ENCODE data around the gene ARHGAP15.

The ARHGAP15 gene

DNA sequence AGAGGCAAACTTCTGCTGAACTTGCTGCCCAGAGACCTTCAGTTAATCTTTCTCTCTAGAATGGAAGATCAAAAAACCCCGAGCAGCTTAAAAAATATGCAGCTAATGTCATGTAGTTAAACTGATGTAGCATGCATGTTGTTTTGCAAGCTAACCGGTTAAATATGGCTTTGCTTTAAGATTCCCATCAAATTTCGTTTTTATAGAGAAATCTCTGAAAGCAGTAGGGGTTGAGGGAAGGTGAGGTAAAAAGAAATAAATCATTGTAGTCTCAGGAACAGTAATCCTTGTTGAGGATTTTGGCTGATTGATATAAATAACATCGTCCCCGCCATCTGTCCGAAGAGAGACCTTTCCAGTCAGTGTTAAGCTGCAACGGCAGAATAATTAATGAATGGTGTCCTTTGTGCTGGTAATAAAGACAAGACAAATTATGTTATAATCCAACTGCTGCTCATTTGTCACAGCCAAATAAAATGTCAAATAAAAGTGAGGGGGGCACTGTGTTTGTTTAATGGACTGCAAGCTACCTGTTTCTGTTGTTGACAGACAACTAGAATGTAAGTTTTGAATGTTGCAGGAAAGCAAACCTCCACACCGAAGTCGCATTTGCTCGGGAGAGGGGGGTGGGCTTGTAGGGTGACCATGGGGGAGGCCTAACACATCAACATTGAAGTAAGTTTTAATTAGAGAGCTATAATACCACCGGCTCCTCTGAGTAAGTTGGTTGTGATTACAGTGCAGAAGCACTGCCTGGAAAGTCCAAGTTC, 555.5 kb downstream of the ARHGAP15 start:
- Histone ChIP-seq H3K27me3 (replicated peaks; ENCODE audit: insufficient read depth, low read length) (no peaks in the 10 kb centered on the region), H2AFZ (ENCODE audit: low read length) (no peak overlapping the region), H3K9me2 (replicated peaks; ENCODE audit: insufficient read depth, low read length) (no peaks in the 10 kb centered on the region)

DNA sequence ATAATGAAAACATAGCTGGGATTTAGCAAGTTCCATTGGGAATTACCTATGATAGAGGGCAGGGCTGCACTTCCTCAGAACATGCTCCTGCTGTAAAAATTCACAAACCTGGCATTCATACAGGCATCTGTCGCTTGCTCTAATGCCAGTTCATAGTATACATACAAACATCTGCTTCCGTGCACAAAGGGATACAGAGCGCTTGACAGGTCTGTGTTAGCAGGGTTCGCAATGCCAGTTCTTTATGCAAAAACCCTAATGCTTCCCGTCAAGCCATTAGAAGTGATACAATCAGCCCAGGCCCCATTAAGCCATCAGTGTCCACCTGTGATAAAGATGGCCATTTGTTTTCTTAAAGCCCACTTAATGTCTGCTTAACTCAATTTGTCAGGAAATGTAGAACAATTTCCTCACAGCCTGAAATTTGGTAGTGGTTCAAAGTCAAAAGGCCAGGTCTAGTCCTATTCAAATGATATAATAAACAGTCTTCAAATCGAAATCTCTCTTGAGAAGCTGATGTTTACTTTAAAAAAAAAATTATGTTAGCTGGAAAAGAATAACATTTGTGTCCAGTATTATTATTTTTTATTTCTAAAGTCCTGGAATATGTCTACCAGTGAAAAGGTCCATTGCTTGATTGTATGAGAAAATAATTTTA, 556.3 kb downstream of the ARHGAP15 start:
- Histone ChIP-seq H3K9ac (ENCODE audit: low read length) (no peak overlapping the region), H3K4me1 (ENCODE audit: low read length) (no peaks in the 10 kb centered on the region), H3K27ac (ENCODE audit: low read length) (no peak overlapping the region), H3F3A (ENCODE audit: insufficient read depth, low read length) (no peaks in the 10 kb centered on the region), H2AFZ (ENCODE audit: low read length) (no peak overlapping the region), H3K9me2 (replicated peaks; ENCODE audit: insufficient read depth, low read length) (no peaks in the 10 kb centered on the region), H4K20me1 (ENCODE audit: insufficient read depth, low read length) (no peaks in the 10 kb centered on the region), H3K4me3 (ENCODE audit: low read length) (no peak overlapping the region), H3K79me2 (ENCODE audit: low read length) (no peaks in the 10 kb centered on the region), H3K4me2 (ENCODE audit: low read depth, low read length) (no peak overlapping the region), H3K27me3 (replicated peaks; ENCODE audit: insufficient read depth, low read length) (no peaks in the 10 kb centered on the region), H3K36me3 (replicated peaks; ENCODE audit: insufficient read depth, low read length) (no peaks in the 10 kb centered on the region), H3K9me3 (replicated peaks; ENCODE audit: insufficient read depth, low read length) (no peaks in the 10 kb centered on the region)
- TF ChIP-seq, protein P1, sequence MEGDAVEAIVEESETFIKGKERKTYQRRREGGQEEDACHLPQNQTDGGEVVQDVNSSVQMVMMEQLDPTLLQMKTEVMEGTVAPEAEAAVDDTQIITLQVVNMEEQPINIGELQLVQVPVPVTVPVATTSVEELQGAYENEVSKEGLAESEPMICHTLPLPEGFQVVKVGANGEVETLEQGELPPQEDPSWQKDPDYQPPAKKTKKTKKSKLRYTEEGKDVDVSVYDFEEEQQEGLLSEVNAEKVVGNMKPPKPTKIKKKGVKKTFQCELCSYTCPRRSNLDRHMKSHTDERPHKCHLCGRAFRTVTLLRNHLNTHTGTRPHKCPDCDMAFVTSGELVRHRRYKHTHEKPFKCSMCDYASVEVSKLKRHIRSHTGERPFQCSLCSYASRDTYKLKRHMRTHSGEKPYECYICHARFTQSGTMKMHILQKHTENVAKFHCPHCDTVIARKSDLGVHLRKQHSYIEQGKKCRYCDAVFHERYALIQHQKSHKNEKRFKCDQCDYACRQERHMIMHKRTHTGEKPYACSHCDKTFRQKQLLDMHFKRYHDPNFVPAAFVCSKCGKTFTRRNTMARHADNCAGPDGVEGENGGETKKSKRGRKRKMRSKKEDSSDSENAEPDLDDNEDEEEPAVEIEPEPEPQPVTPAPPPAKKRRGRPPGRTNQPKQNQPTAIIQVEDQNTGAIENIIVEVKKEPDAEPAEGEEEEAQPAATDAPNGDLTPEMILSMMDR (IDR thresholded peaks at IDR 0.05; ENCODE audit: low read length): no peak
- TF ChIP-seq EZH2 (optimal IDR thresholded peaks at IDR 0.05; ENCODE audit: low read depth, low read length) (no peak), EZH2phosphoT487 (IDR thresholded peaks at IDR 0.05; ENCODE audit: low read length) (no peak)
- DNase-seq: no peak

More for the DNA sequence above, 555.5 kb downstream of the ARHGAP15 start:
- H3K4me3 ChIP-seq (ENCODE audit: low read length): no peak overlapping the region
- no peak for TF ChIP-seq EZH2 (optimal IDR thresholded peaks at IDR 0.05; ENCODE audit: low read depth, low read length)
- TF ChIP-seq, protein P1 (IDR thresholded peaks at IDR 0.05; ENCODE audit: low read length): no peak
- TF ChIP-seq EZH2phosphoT487 (IDR thresholded peaks at IDR 0.05; ENCODE audit: low read length): no peak
- no peaks in the 10 kb centered on the region for H3K4me1 ChIP-seq (ENCODE audit: low read length)
- no peaks in the 10 kb centered on the region for H3K9me3 ChIP-seq (replicated peaks; ENCODE audit: insufficient read depth, low read length)
- no peak overlapping the region for H3K9ac ChIP-seq (ENCODE audit: low read length)
- H4K20me1 ChIP-seq (ENCODE audit: insufficient read depth, low read length): no peaks in the 10 kb centered on the region
- no peak for DNase-seq
- H3F3A ChIP-seq (ENCODE audit: insufficient read depth, low read length): no peaks in the 10 kb centered on the region
- H3K79me2 ChIP-seq (ENCODE audit: low read length): no peaks in the 10 kb centered on the region
- no peaks in the 10 kb centered on the region for H3K36me3 ChIP-seq (replicated peaks; ENCODE audit: insufficient read depth, low read length)
- H3K4me2 ChIP-seq (ENCODE audit: low read depth, low read length): no peak overlapping the region
- no peak overlapping the region for H3K27ac ChIP-seq (ENCODE audit: low read length)

DNA sequence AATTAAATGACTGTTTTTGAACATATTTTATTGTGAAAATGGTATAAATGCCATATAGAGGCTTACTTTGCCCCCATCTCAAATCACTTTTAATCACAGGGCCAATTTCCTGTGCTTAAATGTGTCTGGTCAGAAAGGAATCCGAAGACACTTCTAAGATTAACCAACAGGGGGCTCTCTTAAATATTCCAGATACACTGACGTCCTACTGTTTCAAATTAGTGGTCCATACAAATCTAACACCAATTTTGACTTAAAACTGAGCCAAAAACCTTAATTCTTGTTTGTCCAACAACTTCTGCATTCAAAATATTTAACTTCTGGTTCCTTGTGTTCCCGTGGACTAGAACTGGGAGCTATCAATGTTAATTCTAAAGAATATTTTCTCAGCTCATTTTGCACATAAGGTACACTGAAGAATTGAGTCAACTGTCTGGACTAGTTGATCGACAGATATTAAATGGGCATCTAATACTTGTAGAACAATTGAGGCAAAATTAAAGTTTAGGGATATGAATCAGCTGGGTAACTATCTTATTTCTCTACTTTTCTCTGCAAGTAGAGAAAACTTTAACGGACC, 557.5 kb downstream of the ARHGAP15 start:
- H3K4me2 ChIP-seq (ENCODE audit: low read depth, low read length): no peak overlapping the region
- no peaks in the 10 kb centered on the region for H3F3A ChIP-seq (ENCODE audit: insufficient read depth, low read length)
- no peaks in the 10 kb centered on the region for H3K9me3 ChIP-seq (replicated peaks; ENCODE audit: insufficient read depth, low read length)
- H3K79me2 ChIP-seq (ENCODE audit: low read length): no peaks in the 10 kb centered on the region
- H3K9me2 ChIP-seq (replicated peaks; ENCODE audit: insufficient read depth, low read length): no peaks in the 10 kb centered on the region
- TF ChIP-seq EZH2phosphoT487 (IDR thresholded peaks at IDR 0.05; ENCODE audit: low read length): no peak
- TF ChIP-seq, protein P1 (IDR thresholded peaks at IDR 0.05; ENCODE audit: low read length): peak; percentile 50
- no peaks in the 10 kb centered on the region for H3K4me1 ChIP-seq (ENCODE audit: low read length)
- no peak overlapping the region for H3K27ac ChIP-seq (ENCODE audit: low read length)
- no peak overlapping the region for H3K9ac ChIP-seq (ENCODE audit: low read length)
- no peaks in the 10 kb centered on the region for H3K27me3 ChIP-seq (replicated peaks; ENCODE audit: insufficient read depth, low read length)
- H3K36me3 ChIP-seq (replicated peaks; ENCODE audit: insufficient read depth, low read length): no peaks in the 10 kb centered on the region
- peak; percentile 43 for DNase-seq
- no peaks in the 10 kb centered on the region for H4K20me1 ChIP-seq (ENCODE audit: insufficient read depth, low read length)
- no peak overlapping the region for H3K4me3 ChIP-seq (ENCODE audit: low read length)
- H2AFZ ChIP-seq (ENCODE audit: low read length): no peak overlapping the region

All from MM.1S (cell line).